ENCODE data around the gene C1orf198. TPM values are rescaled to one million over a fixed set of nuclear protein-coding genes. Genes with fewer than 3 reads are reported as not detected.

Gene C1orf198
- total and polyA plus RNA-seq, 2 experiments from 2014 or later: 76.2 to 123 TPM

GRCh38 chr1:230834292-230834691 is 34.0 kb downstream of the C1orf198 start:
- no peak overlapping the region for H3K4me2 ChIP-seq (ENCODE audit: unreplicated experiment)
- no peaks in the 10 kb centered on the region; the same call in 1 of the 2 replicates for H3F3A ChIP-seq (ENCODE audit: insufficient read depth)
- H3K27ac ChIP-seq: no peak overlapping the region
- DNase-seq: no peak
- H3K4me3 ChIP-seq: no peak overlapping the region
- in situ Hi-C loops (cut with MboI): no loop called here
- no peaks in the 10 kb centered on the region for H3K27me3 ChIP-seq (replicated peaks; ENCODE audit: insufficient read depth)
- no peak overlapping the region for H3K9ac ChIP-seq
- WGBS, 2 experiments (ENCODE audit: low coverage in 1 of 2, low lambda C conversion rate in 2 of 2, missing lambda C conversion rate in 2 of 2): 10 to 13% methylated on average over 3 of the region's 3 CpGs
- no peak overlapping the region for H2AFZ ChIP-seq
- no peaks in the 10 kb centered on the region for H3K9me3 ChIP-seq (ENCODE audit: low read depth)
- peaks cover 13% of the 10 kb centered on the region for H3K4me1 ChIP-seq (ENCODE audit: insufficient read depth)
- no peak for TF ChIP-seq EZH2phosphoT487 (IDR thresholded peaks at IDR 0.05; ENCODE audit: insufficient read depth, low read depth)
- no peak for TF ChIP-seq EZH2 (IDR thresholded peaks at IDR 0.05; ENCODE audit: insufficient read depth, poor library complexity, severe bottlenecking)
- peaks cover 12% of the 10 kb centered on the region for H3K36me3 ChIP-seq (ENCODE audit: low read depth)
- H3K9me2 ChIP-seq (ENCODE audit: insufficient read depth): no peaks in the 10 kb centered on the region
- H4K20me1 ChIP-seq (ENCODE audit: insufficient read depth): no peaks in the 10 kb centered on the region
- no peaks in the 10 kb centered on the region for H3K79me2 ChIP-seq (ENCODE audit: insufficient read depth)

DNA sequence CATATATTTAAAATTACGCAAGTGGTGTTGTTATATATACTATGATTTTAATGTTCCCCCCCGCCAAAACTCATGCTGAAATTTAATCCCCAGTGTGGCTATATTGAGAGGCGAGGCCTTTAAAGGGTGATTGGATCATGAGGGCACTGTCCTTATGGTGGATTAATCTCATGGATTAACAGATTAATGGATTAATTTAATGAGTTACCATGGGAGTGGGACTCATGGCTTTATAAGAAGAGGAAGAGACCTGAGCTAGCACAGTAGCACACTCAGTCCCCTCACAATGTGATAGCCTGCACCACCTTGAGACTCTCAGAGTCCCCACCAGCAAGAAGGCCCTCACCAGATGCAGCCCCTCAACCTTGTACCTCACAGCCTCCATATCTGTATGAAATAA is 34.8 kb downstream of the C1orf198 start:
- no peaks in the 10 kb centered on the region for H3K9me2 ChIP-seq (ENCODE audit: insufficient read depth)
- WGBS, 2 experiments (ENCODE audit: low coverage in 1 of 2, low lambda C conversion rate in 2 of 2, missing lambda C conversion rate in 2 of 2): 67% methylated on average over 3 of the region's 3 CpGs
- H3K36me3 ChIP-seq (ENCODE audit: low read depth): peaks cover 6% of the 10 kb centered on the region
- no peak overlapping the region for H3K9ac ChIP-seq
- no peak overlapping the region for H3K4me2 ChIP-seq (ENCODE audit: unreplicated experiment)
- H3K79me2 ChIP-seq (ENCODE audit: insufficient read depth): no peaks in the 10 kb centered on the region
- no peaks in the 10 kb centered on the region; the same call in 1 of the 2 replicates for H3F3A ChIP-seq (ENCODE audit: insufficient read depth)
- no peaks in the 10 kb centered on the region for H4K20me1 ChIP-seq (ENCODE audit: insufficient read depth)
- peaks cover 13% of the 10 kb centered on the region for H3K4me1 ChIP-seq (ENCODE audit: insufficient read depth)
- no peak overlapping the region for H3K27ac ChIP-seq
- DNase-seq: no peak
- no peak for TF ChIP-seq EZH2phosphoT487 (IDR thresholded peaks at IDR 0.05; ENCODE audit: insufficient read depth, low read depth)
- no peak for TF ChIP-seq EZH2 (IDR thresholded peaks at IDR 0.05; ENCODE audit: insufficient read depth, poor library complexity, severe bottlenecking)
- no peaks in the 10 kb centered on the region for H3K27me3 ChIP-seq (replicated peaks; ENCODE audit: insufficient read depth)
- no peak overlapping the region for H3K4me3 ChIP-seq
- H3K9me3 ChIP-seq (ENCODE audit: low read depth): no peaks in the 10 kb centered on the region
- in situ Hi-C loops (cut with MboI): no loop called here
- H2AFZ ChIP-seq: no peak overlapping the region

GRCh38 chr1:230832476-230832875 is 35.8 kb downstream of the C1orf198 start:
- H3F3A ChIP-seq (ENCODE audit: insufficient read depth): no peaks in the 10 kb centered on the region; the same call in none of the 2 replicates
- no peaks in the 10 kb centered on the region for H3K9me2 ChIP-seq (ENCODE audit: insufficient read depth)
- H3K36me3 ChIP-seq (ENCODE audit: low read depth): peaks cover 6% of the 10 kb centered on the region; the same call in 1 of the 2 replicates
- WGBS, 2 experiments (ENCODE audit: low coverage in 1 of 2, low lambda C conversion rate in 2 of 2, missing lambda C conversion rate in 2 of 2): 0 to 3% methylated on average over 1 of the region's 1 CpG
- H3K4me1 ChIP-seq (ENCODE audit: insufficient read depth): peaks cover 13% of the 10 kb centered on the region
- no peaks in the 10 kb centered on the region for H3K9me3 ChIP-seq (ENCODE audit: low read depth)
- DNase-seq: peak; percentile 79
- no peak overlapping the region for H3K4me3 ChIP-seq
- H3K4me2 ChIP-seq (ENCODE audit: unreplicated experiment): no peak overlapping the region
- H2AFZ ChIP-seq: no peak overlapping the region
- no peaks in the 10 kb centered on the region for H4K20me1 ChIP-seq (ENCODE audit: insufficient read depth)
- in situ Hi-C loops (cut with MboI): no loop called here
- H3K27me3 ChIP-seq (replicated peaks; ENCODE audit: insufficient read depth): no peaks in the 10 kb centered on the region
- H3K9ac ChIP-seq: no peak overlapping the region
- H3K79me2 ChIP-seq (ENCODE audit: insufficient read depth): no peaks in the 10 kb centered on the region
- H3K27ac ChIP-seq: no peak overlapping the region
- TF ChIP-seq EZH2phosphoT487 (IDR thresholded peaks at IDR 0.05; ENCODE audit: insufficient read depth, low read depth) (no peak), EZH2 (IDR thresholded peaks at IDR 0.05; ENCODE audit: insufficient read depth, poor library complexity, severe bottlenecking) (no peak)

DNA sequence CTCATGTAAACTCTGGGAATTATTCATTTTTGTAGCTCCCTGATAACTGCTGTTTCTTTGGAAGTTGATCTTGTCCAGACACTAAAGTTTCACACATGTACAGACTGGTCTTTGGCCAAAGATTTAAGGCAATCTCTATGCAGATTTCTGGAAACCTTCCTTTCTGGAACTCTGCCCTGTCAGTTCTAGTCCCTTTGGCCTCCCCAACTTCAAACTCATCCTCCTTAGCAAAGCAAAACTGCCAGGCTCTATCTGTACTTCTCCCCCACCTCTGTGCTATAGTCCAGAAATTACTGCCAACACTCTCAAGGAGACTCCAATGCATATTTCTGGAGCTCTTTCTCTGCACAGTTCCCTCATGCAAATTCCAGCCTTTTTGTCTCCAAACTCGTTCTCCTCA is 36.5 kb downstream of the C1orf198 start:
- no peak overlapping the region for H3K4me3 ChIP-seq
- 51 to 53% methylated on average over 1 of the region's 1 CpG for WGBS, 2 experiments (ENCODE audit: low coverage in 1 of 2, low lambda C conversion rate in 2 of 2, missing lambda C conversion rate in 2 of 2)
- H3K9ac ChIP-seq: no peak overlapping the region
- peaks cover 13% of the 10 kb centered on the region for H3K4me1 ChIP-seq (ENCODE audit: insufficient read depth)
- no peak for DNase-seq
- H3F3A ChIP-seq (ENCODE audit: insufficient read depth): no peaks in the 10 kb centered on the region; the same call in none of the 2 replicates
- H3K9me3 ChIP-seq (ENCODE audit: low read depth): no peaks in the 10 kb centered on the region
- no peaks in the 10 kb centered on the region for H3K9me2 ChIP-seq (ENCODE audit: insufficient read depth)
- no peak overlapping the region for H3K27ac ChIP-seq
- no peak overlapping the region for H2AFZ ChIP-seq
- no peaks in the 10 kb centered on the region for H4K20me1 ChIP-seq (ENCODE audit: insufficient read depth)
- TF ChIP-seq EZH2 (IDR thresholded peaks at IDR 0.05; ENCODE audit: insufficient read depth, poor library complexity, severe bottlenecking) (no peak), EZH2phosphoT487 (IDR thresholded peaks at IDR 0.05; ENCODE audit: insufficient read depth, low read depth) (no peak)
- H3K27me3 ChIP-seq (replicated peaks; ENCODE audit: insufficient read depth): no peaks in the 10 kb centered on the region
- H3K4me2 ChIP-seq (ENCODE audit: unreplicated experiment): no peak overlapping the region
- peaks cover 1% of the 10 kb centered on the region; the same call in 1 of the 2 replicates for H3K36me3 ChIP-seq (ENCODE audit: low read depth)
- H3K79me2 ChIP-seq (ENCODE audit: insufficient read depth): no peaks in the 10 kb centered on the region
- in situ Hi-C loops (cut with MboI): no loop called here

- Histone ChIP-seq H2AFZ (no peak overlapping the region), H3K79me2 (ENCODE audit: insufficient read depth) (no peaks in the 10 kb centered on the region), H4K20me1 (ENCODE audit: insufficient read depth) (no peaks in the 10 kb centered on the region), H3K36me3 (ENCODE audit: low read depth) (no peaks in the 10 kb centered on the region), H3F3A (ENCODE audit: insufficient read depth) (peaks cover 30% of the 10 kb centered on the region), H3K4me2 (ENCODE audit: unreplicated experiment) (no peak overlapping the region), H3K9ac (no peak overlapping the region), H3K4me1 (ENCODE audit: insufficient read depth) (peaks cover 42% of the 10 kb centered on the region), H3K27me3 (replicated peaks; ENCODE audit: insufficient read depth) (no peaks in the 10 kb centered on the region), H3K9me3 (ENCODE audit: low read depth) (no peaks in the 10 kb centered on the region), H3K9me2 (ENCODE audit: insufficient read depth) (no peaks in the 10 kb centered on the region), H3K27ac (no peak overlapping the region), H3K4me3 (no peak overlapping the region)
- in situ Hi-C loops (cut with MboI): no loop called here
- 88 to 91% methylated on average over 4 of the region's 4 CpGs for WGBS, 2 experiments (ENCODE audit: low coverage in 1 of 2, low lambda C conversion rate in 2 of 2, missing lambda C conversion rate in 2 of 2)
- DNase-seq: no peak
- TF ChIP-seq EZH2 (IDR thresholded peaks at IDR 0.05; ENCODE audit: insufficient read depth, poor library complexity, severe bottlenecking) (no peak), EZH2phosphoT487 (IDR thresholded peaks at IDR 0.05; ENCODE audit: insufficient read depth, low read depth) (no peak)
Measured at GRCh38 chr1:230828421-230828820, 39.9 kb downstream of the C1orf198 start.

All from GM23248 (cell line).